Measurements from ENCODE around the gene NEGR1.
A peak's percentile ranks its signal among the peaks of the same experiment; 100 is the strongest.

The NEGR1 gene

DNA sequence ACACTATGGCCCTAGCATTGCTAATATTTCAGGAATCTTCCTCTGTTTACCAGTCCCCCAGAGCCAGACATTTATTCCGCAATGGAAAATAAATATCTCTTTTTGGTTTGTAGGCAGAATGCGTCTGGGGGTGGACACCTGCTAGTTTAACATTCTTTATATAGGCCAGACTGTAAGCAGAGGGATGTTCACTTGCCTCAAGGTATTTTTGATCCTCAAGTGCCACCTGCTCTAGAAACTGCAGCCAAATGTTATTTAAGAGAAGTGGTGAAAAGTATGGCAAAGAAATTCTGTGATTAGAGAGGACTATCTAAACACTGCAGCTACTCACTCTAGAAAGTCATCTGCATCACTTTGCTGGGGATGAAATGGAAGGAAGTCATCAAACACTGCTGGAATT is 164.7 kb downstream of the NEGR1 start:
- Histone ChIP-seq H3K4me1 (peaks cover 0 to 3% (median 0%) of the 10 kb centered on the region in 10 experiments; a peak in 1 of 20 replicates), H3K9ac (no peak overlapping the region), H3K36me3 (no peaks in the 10 kb centered on the region), H3K9me3 (replicated peaks in 1 of 11) (no peaks in the 10 kb centered on the region), H4K20me1 (no peaks in the 10 kb centered on the region), H3K4me3 (no peak overlapping the region), H3K27me3 (no peaks in the 10 kb centered on the region), H3K4me2 (no peak overlapping the region), H3K27ac (no peak overlapping the region)
- TF ChIP-seq Cebpa-rat (IDR thresholded peaks at IDR 0.05): no peak

DNA sequence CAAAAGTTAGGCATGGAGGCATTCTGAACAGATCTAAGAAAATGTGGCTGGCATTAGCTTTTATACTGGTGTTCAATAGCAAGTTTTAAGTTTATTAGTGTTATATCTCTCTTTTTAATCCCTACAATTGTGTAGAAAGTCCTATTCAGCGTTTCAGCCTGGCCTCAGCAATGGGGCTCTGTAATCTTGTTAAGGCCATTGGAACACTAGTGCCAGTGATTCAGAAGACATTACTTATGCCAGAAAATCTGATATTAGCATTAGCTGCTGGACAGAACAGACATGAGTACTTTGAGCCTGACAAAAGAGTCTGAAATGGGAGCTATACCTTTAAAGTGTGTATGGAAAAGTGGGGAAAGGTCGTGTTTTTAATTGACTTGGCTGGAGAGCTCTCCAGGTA is 167.0 kb downstream of the NEGR1 start:
- H3K27me3 ChIP-seq: no peaks in the 10 kb centered on the region
- H3K36me3 ChIP-seq: no peaks in the 10 kb centered on the region
- H3K9ac ChIP-seq: no peak overlapping the region
- no peaks in the 10 kb centered on the region for H3K9me3 ChIP-seq (replicated peaks in 1 of 11)
- no peak for TF ChIP-seq Cebpa-rat (IDR thresholded peaks at IDR 0.05)
- no peak overlapping the region for H3K4me2 ChIP-seq
- H4K20me1 ChIP-seq: no peaks in the 10 kb centered on the region
- no peak overlapping the region for H3K27ac ChIP-seq
- no peak overlapping the region for H3K4me3 ChIP-seq
- 0 out of 20 replicates have a peak, but pooled peaks cover 0 to 4% (median 0%) of the 10 kb centered on the region in 10 experiments for H3K4me1 ChIP-seq

DNA sequence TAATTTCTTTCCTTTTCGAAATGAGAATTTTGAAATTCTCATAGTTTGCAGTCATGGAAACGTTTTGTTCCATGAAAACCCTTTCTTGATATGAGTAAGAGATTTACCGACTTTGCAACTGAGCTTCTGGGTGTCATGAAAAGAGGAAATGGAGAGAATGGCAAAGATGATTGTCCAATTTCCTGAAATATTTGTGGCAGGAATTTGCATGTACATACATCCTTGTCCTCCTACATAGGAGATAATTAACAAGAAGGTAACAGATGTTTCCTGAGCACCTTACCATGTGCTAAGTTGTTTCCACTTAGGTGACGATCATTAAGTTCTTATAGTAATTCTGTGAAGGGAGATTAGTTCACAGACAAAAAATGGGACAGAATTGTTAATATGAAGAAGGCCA is 170.7 kb downstream of the NEGR1 start:
- Histone ChIP-seq H3K27ac (no peak overlapping the region), H3K27me3 (no peaks in the 10 kb centered on the region), H3K4me2 (peak overlapping the region in 2 of 11 experiments; percentile 4 to 29; a peak in 1 of 22 replicates), H3K4me1 (0 out of 20 replicates have a peak, but pooled peaks cover 0 to 4% (median 0%) of the 10 kb centered on the region in 10 experiments), H4K20me1 (no peaks in the 10 kb centered on the region), H3K9ac (no peak overlapping the region), H3K9me3 (replicated peaks in 1 of 11) (no peaks in the 10 kb centered on the region), H3K4me3 (no peak overlapping the region), H3K36me3 (no peaks in the 10 kb centered on the region)
- no peak for TF ChIP-seq Cebpa-rat (IDR thresholded peaks at IDR 0.05)

DNA sequence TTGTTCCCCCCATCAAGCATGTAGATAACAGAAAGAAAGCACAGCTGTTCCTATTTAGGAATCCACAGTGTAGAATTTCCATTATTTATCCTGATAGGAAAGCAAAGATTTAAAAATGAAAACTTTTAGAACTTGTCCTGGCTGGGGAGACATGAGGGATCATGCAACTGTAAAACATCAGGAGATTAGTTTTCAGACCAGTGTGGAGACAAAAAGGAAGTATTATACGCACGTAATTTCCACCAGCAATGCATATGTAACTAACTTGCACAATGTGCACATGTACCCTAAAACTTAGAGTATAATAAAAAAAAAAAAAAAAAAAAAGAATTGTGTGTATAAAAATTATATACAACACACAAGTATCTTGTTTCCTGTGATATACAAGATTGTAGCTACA is 172.4 kb downstream of the NEGR1 start:
- H3K27ac ChIP-seq: no peak overlapping the region
- H3K4me1 ChIP-seq: 0 out of 20 replicates have a peak, but pooled peaks cover 0 to 4% (median 0%) of the 10 kb centered on the region in 10 experiments
- no peaks in the 10 kb centered on the region for H3K36me3 ChIP-seq
- H3K9me3 ChIP-seq (replicated peaks in 1 of 11): no peaks in the 10 kb centered on the region
- H3K9ac ChIP-seq: no peak overlapping the region
- TF ChIP-seq Cebpa-rat (IDR thresholded peaks at IDR 0.05): no peak
- H3K4me3 ChIP-seq: no peak overlapping the region
- H3K4me2 ChIP-seq: no peak overlapping the region
- no peaks in the 10 kb centered on the region for H3K27me3 ChIP-seq
- no peaks in the 10 kb centered on the region for H4K20me1 ChIP-seq

DNA sequence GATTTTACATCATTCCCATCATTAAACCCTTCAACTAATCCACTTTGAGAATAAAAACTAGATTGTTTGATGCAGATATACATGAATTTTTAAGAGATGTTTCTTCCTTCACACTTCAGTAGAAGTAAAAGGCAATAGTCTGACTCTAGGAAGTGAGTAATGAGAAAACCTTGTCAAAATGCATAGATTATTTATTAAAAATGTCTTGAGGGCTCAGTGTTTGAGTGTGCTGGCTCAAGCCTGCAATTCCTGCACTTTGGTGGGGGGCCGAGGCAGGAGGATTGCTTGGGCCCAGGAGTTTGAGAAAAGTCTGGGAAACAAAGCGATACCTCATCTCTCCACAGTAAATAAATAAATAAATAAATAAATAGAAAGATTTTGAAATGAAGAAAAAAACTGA is 177.1 kb downstream of the NEGR1 start:
- Histone ChIP-seq H3K9ac (no peak overlapping the region), H3K4me3 (no peak overlapping the region), H3K9me3 (replicated peaks in 1 of 11) (no peaks in the 10 kb centered on the region), H3K27ac (no peak overlapping the region), H3K4me2 (no peak overlapping the region), H4K20me1 (no peaks in the 10 kb centered on the region), H3K27me3 (no peaks in the 10 kb centered on the region), H3K36me3 (no peaks in the 10 kb centered on the region), H3K4me1 (peaks cover 0 to 22% (median 6%) of the 10 kb centered on the region in 10 experiments; a peak in 9 of 20 replicates)
- TF ChIP-seq Cebpa-rat (IDR thresholded peaks at IDR 0.05): no peak

DNA sequence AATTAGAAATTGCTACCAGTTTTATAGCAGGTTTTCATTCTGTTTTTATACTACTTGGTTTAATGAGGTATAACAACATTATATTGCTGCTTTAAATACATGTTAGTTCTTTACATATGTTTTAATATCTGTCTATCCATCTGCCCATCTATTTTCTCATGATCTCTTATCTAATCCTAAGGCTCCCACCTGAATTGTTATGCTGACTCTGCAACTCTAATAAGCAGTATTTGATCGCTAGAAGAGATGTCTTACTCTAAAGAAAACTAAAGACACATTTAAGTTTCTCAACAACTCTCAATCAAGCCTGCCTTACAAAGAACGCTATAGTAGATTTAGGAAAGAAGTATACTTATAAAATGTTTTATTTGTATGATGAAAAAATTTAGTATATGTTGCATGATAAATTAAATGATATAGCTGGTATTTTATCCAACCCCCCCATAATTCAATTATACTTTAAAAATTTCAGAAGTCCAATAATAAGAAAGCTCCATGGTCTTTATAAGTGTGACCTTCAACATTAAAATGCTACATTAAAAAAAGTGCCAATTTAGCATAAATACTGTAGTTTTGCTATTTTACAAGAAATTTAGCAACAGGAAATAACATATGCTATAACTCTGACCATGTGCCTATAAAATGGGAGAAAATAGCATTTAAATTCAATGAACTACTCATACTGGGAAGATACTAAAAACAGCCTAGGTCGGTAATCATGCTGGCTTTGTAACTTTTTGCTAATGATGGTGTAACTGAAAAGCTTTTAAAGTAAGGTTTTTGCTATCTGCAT is 180.3 kb downstream of the NEGR1 start:
- Histone ChIP-seq H3K27me3 (no peaks in the 10 kb centered on the region), H3K4me2 (peak overlapping the region in 1 of 11 experiments; percentile 26; a peak in 1 of 22 replicates), H3K4me3 (no peak overlapping the region), H3K36me3 (no peaks in the 10 kb centered on the region), H3K9ac (no peak overlapping the region), H3K27ac (no peak overlapping the region; a peak in 1 of 22 replicates), H3K9me3 (replicated peaks in 1 of 11) (no peaks in the 10 kb centered on the region), H3K4me1 (peaks cover 0 to 23% (median 6%) of the 10 kb centered on the region in 10 experiments; a peak in 9 of 20 replicates), H4K20me1 (no peaks in the 10 kb centered on the region)
- no peak for TF ChIP-seq Cebpa-rat (IDR thresholded peaks at IDR 0.05)

DNA sequence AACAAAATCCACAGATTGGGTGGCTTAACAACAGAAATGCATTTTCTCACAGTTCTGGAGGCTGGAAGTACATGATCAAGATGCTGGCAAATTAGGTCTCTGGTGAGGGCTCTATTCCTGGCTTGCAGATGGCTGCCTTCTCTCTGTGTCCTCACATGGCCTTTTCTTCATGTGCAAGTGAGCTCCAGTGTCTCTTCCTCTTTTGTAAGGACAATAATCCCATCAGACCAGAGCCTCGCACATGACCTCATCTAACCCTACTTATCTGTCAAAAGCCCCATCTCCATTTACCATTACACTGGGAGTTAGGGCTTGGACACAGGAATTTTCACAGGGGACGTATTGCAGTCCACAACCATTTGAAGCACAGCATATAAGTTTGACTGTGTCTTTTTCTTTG is 181.6 kb downstream of the NEGR1 start:
- H3K36me3 ChIP-seq: no peaks in the 10 kb centered on the region
- H3K27ac ChIP-seq: peak overlapping the region in 1 of 11 experiments; percentile 0; a peak in 1 of 22 replicates
- H4K20me1 ChIP-seq: no peaks in the 10 kb centered on the region
- TF ChIP-seq Cebpa-rat (IDR thresholded peaks at IDR 0.05): no peak
- H3K27me3 ChIP-seq: no peaks in the 10 kb centered on the region
- no peak overlapping the region for H3K9ac ChIP-seq
- no peaks in the 10 kb centered on the region for H3K9me3 ChIP-seq (replicated peaks in 1 of 11)
- H3K4me3 ChIP-seq: no peak overlapping the region
- peaks cover 0 to 23% (median 6%) of the 10 kb centered on the region in 10 experiments; a peak in 9 of 20 replicates for H3K4me1 ChIP-seq
- H3K4me2 ChIP-seq: peak overlapping the region in 6 of 11 experiments; percentile 4 to 52 (median 20); a peak in 7 of 22 replicates

DNA sequence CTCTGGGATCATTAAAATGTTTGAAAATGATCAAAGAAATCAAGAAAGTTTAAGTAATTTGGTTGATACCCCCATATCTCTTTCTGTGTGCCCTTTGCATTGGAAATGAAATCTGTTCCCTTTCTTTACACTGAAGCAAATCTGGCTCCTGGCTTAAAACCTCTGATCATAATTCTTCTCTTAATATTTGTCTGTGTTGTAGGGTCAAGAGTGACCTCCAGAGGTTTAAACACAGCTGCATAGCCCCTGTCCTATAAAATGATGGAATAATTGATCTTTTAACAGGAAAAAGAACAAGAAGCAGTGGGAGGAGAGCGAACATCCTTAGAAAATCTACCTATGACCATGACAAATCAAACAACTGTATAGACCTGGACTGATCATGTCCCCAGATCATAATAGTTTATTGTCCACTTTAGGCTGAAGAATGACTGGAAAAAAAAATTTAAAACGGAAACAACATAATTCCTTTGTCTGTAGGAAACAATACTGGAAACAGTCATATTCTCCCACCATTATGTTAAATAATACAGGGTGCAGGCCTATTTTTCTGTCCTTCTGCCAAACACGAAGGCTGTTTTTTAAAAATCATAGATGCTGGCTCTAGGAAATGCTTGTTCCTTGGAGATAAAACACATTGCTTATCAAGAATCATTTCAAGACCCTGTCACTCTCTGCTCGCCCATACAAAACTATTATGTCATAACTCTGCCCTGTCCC is 184.3 kb downstream of the NEGR1 start:
- Histone ChIP-seq H3K4me1 (peaks cover 0 to 23% (median 6%) of the 10 kb centered on the region in 10 experiments; a peak in 9 of 20 replicates), H3K36me3 (no peaks in the 10 kb centered on the region), H3K4me2 (no peak overlapping the region), H3K4me3 (no peak overlapping the region), H3K27ac (no peak overlapping the region), H3K9ac (no peak overlapping the region), H3K9me3 (replicated peaks in 1 of 11) (no peaks in the 10 kb centered on the region), H4K20me1 (no peaks in the 10 kb centered on the region), H3K27me3 (no peaks in the 10 kb centered on the region)
- no peak for TF ChIP-seq Cebpa-rat (IDR thresholded peaks at IDR 0.05)

DNA sequence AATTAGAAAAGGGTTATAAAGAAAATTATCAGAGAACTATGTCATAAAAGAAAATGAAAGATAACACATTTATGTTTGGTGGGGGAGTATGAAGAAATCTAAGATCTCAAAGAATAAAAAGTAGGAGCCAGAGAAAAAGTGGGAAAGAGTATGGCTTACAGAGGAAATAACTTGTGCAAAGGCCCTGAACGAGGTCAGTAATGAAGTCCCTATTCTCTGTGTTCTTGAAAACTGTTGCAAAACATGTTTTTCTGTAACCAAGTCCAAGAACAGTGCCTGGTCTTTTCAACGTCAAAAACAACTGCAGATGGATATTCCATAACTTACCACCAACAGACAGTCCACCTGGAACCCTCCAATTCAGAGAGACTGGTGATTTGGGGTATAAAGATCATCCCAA is 188.1 kb downstream of the NEGR1 start:
- no peaks in the 10 kb centered on the region for H4K20me1 ChIP-seq
- no peak overlapping the region for H3K4me3 ChIP-seq
- no peak overlapping the region for H3K4me2 ChIP-seq
- no peak for TF ChIP-seq Cebpa-rat (IDR thresholded peaks at IDR 0.05)
- no peaks in the 10 kb centered on the region for H3K9me3 ChIP-seq (replicated peaks in 1 of 11)
- H3K9ac ChIP-seq: no peak overlapping the region
- H3K27me3 ChIP-seq: no peaks in the 10 kb centered on the region
- no peak overlapping the region for H3K27ac ChIP-seq
- no peaks in the 10 kb centered on the region for H3K4me1 ChIP-seq
- H3K36me3 ChIP-seq: no peaks in the 10 kb centered on the region
